IMR-90 (cell line): ENCODE data around the gene ICAM5. TPM values are rescaled to one million over a fixed set of nuclear protein-coding genes. Genes with fewer than 3 reads are reported as not detected.

Experiments used
- ATAC-seq: fragments of 200-7000 bp; cut with Tn5 transposase; 2 replicates; pipeline ENCODE4 v1.9.1; 2020; ENCODE audit warnings: low read depth, mild to moderate bottlenecking, moderate library complexity
- BruUV-seq: library from RNA; stranded (reverse); fragments of 400-500 nt; replicated peaks from 2 replicates; lab custom pipeline; 2021; lab: Mats Ljungman, UMichigan
- CTCF ChIA-PET: fragments of 300-600 bp; formaldehyde crosslinking; extraction: SDS; loops from one replicate; lab custom pipeline; 2021; ENCODE audit warnings: antibody characterized with exemption; lab: Yijun Ruan, JAX
- POLR2A ChIA-PET: fragments of 300-600 bp; sonication (Branson Sonifier 250); formaldehyde crosslinking; loops from one replicate; lab custom pipeline; 2022; ENCODE audit warnings: antibody characterized with exemption; ENCODE audit not compliant: unreplicated experiment; lab: Charles Lee
- DNase-seq: peaks from one replicate; pipeline ENCODE4 v3.0.0; 2013
- H2AFZ ChIP-seq: replicated peaks from 2 replicates; pipeline ENCODE3; 2013; ENCODE audit warnings: low read length, mild to moderate bottlenecking; ENCODE audit not compliant: poor library complexity
- H2AK5ac ChIP-seq: 2 replicates; pipeline ENCODE4 v1.6.1; 2013; ENCODE audit warnings: low read depth, low read length, inconsistent platforms
- H2AK9ac ChIP-seq: replicated peaks from 2 replicates; pipeline ENCODE3; 2013; ENCODE audit warnings: mild to moderate bottlenecking, low read depth, low read length, moderate library complexity; ENCODE audit not compliant: poor library complexity
- H2BK120ac ChIP-seq: 2 replicates; pipeline ENCODE4 v1.6.1; 2013; ENCODE audit warnings: low read depth, low read length, inconsistent platforms
- H2BK15ac ChIP-seq: 3 replicates; pipeline ENCODE4 v1.6.1; 2013; ENCODE audit warnings: low read depth, low read length, inconsistent platforms
- H2BK20ac ChIP-seq: 2 replicates; pipeline ENCODE4 v1.6.1; 2013; ENCODE audit warnings: low read depth, mild to moderate bottlenecking, inconsistent platforms, low read length, moderate library complexity
- H2BK5ac ChIP-seq: 2 replicates; pipeline ENCODE4 v1.6.1; 2013; ENCODE audit warnings: mild to moderate bottlenecking, low read depth, low read length, inconsistent platforms; ENCODE audit not compliant: poor library complexity, severe bottlenecking
- H3K14ac ChIP-seq: replicated peaks from 2 replicates; pipeline ENCODE4 v1.6.1; 2013; ENCODE audit warnings: low read depth, low read length, inconsistent platforms
- H3K18ac ChIP-seq: 2 replicates; pipeline ENCODE4 v1.6.1; 2013; ENCODE audit warnings: low read depth, low read length, control low read depth
- H3K23ac ChIP-seq: 2 replicates; pipeline ENCODE4 v1.6.1; 2013; ENCODE audit warnings: low read depth, low read length, inconsistent platforms
- H3K27ac ChIP-seq: 2 replicates; pipeline ENCODE4 v1.5.1; 2013; ENCODE audit warnings: mild to moderate bottlenecking, control low read depth, low read length; ENCODE audit not compliant: insufficient read depth
- H3K27me3 ChIP-seq: 2 replicates; pipeline ENCODE4 v1.6.1; 2013; ENCODE audit warnings: low read length; ENCODE audit not compliant: control insufficient read depth, insufficient read depth
- H3K36me3 ChIP-seq: 2 replicates; pipeline ENCODE4 v1.6.1; 2013; ENCODE audit warnings: low read length, mixed read lengths; ENCODE audit not compliant: control insufficient read depth, insufficient read depth
- H3K4ac ChIP-seq: 2 replicates; pipeline ENCODE4 v1.6.1; 2013; ENCODE audit warnings: low read depth, low read length, inconsistent platforms
- H3K4me1 ChIP-seq: 2 replicates; pipeline ENCODE4 v1.6.1; 2013; ENCODE audit warnings: low read length, mixed read lengths; ENCODE audit not compliant: control insufficient read depth, insufficient read depth
- H3K4me2 ChIP-seq: 2 replicates; pipeline ENCODE4 v1.6.1; 2013; ENCODE audit warnings: low read depth, mild to moderate bottlenecking, control low read depth, low read length, moderate library complexity
- H3K4me3 ChIP-seq: 2 replicates; pipeline ENCODE4 v1.5.1; 2013; ENCODE audit warnings: low read depth, mild to moderate bottlenecking, control low read depth, low read length, moderate library complexity; ENCODE audit not compliant: insufficient read depth
- H3K56ac ChIP-seq: 2 replicates; pipeline ENCODE4 v1.6.1; 2013; ENCODE audit warnings: low read length, inconsistent platforms; ENCODE audit not compliant: insufficient read depth; ENCODE audit errors: extremely low read depth
- H3K79me1 ChIP-seq, 2 experiments: 2 replicates each; pipeline ENCODE4 v1.6.1; 2013; ENCODE audit warnings: low read length in 2 of 2, inconsistent platforms in 1 of 2, low read depth in 1 of 2
- H3K9ac ChIP-seq: 2 replicates; pipeline ENCODE4 v1.6.1; 2013; ENCODE audit warnings: low read depth, low read length, control low read depth
- H3K9me1 ChIP-seq: 2 replicates; pipeline ENCODE4 v1.6.1; 2013; ENCODE audit warnings: low read length, inconsistent platforms; ENCODE audit not compliant: insufficient read depth
- H3K9me3 ChIP-seq: 2 replicates; pipeline ENCODE4 v1.6.1; 2013; ENCODE audit warnings: low read length; ENCODE audit not compliant: control insufficient read depth, insufficient read depth
- H4K20me1 ChIP-seq: 2 replicates; pipeline ENCODE4 v1.6.1; 2013; ENCODE audit warnings: low read length, inconsistent platforms; ENCODE audit not compliant: insufficient read depth
- H4K5ac ChIP-seq: 2 replicates; pipeline ENCODE4 v1.6.1; 2013; ENCODE audit warnings: mild to moderate bottlenecking, low read depth, low read length, control low read depth
- H4K8ac ChIP-seq, 2 experiments: 2 replicates each; pipeline ENCODE4 v1.6.1; 2013; ENCODE audit warnings: low read depth in 2 of 2, low read length in 2 of 2, control low read depth in 1 of 2, inconsistent platforms in 1 of 2
- H4K91ac ChIP-seq: 2 replicates; pipeline ENCODE4 v1.6.1; 2013; ENCODE audit warnings: low read depth, low read length, inconsistent platforms; ENCODE audit not compliant: insufficient read depth
- BHLHE40 ChIP-seq: fragments of 150-350 bp; IDR thresholded peaks from 2 replicates; pipeline ENCODE4 v1.6.1; 2016; ENCODE audit warnings: mild to moderate bottlenecking, low read depth, low read length
- CTCF ChIP-seq: conservative IDR thresholded peaks from 2 replicates; pipeline ENCODE4 v1.5.1; 2012; ENCODE audit warnings: mild to moderate bottlenecking, low read depth, low read length, improper control_type of control experiment
- WGBS, 2 experiments: methylation state at CpG; one replicate each; pipeline versions ENCODE4 v1.1.5 to v1.1.7; 2013; ENCODE audit warnings: missing lambda C conversion rate in 2 of 2; ENCODE audit not compliant: insufficient read length in 1 of 2; ENCODE audit errors: extremely low coverage in 2 of 2; 5-methylcytosine and 5-hydroxymethylcytosine counted together
- dilution Hi-C: fragments of 300-500 bp; cut with HindIII; formaldehyde crosslinking; loops from one replicate; pipeline ENCODE4 v1.14.3; 2018; ENCODE audit warnings: low sequenced_read_pairs; ENCODE audit not compliant: unreplicated experiment
- in situ Hi-C: fragments of 300-500 bp; cut with MboI; formaldehyde crosslinking; loops from 3 replicates; pipeline ENCODE4 v1.14.3; 2019; ENCODE audit warnings: low sequenced_read_pairs, inconsistent platforms, mixed read lengths
- intact Hi-C: fragments of 100-400 bp; cut with micrococcal nuclease; formaldehyde crosslinking; loops from 2 replicates; pipeline ENCODE4 v1.10.0; 2022
- polyA plus RNA-seq, 3 experiments: library from polyadenylated mRNA; depleted of rRNA; stranded (reverse); fragments of >200 nt; gene quantifications; 2 replicates each; pipeline ENCODE4 v1.2.3, GENCODE V29; 2012; ENCODE audit warnings: low replicate concordance in 1 of 3
- total RNA-seq: library from RNA; depleted of rRNA; stranded (reverse); fragments of >200 nt; gene quantifications from 2 replicates; pipeline ENCODE4 v1.2.3, GENCODE V29; 2012

Gene ICAM5
- total and polyA plus RNA-seq, 2 of the 4 experiments (the other 2 are of a cell fraction): 3.0 to 23.9 TPM

DNA sequence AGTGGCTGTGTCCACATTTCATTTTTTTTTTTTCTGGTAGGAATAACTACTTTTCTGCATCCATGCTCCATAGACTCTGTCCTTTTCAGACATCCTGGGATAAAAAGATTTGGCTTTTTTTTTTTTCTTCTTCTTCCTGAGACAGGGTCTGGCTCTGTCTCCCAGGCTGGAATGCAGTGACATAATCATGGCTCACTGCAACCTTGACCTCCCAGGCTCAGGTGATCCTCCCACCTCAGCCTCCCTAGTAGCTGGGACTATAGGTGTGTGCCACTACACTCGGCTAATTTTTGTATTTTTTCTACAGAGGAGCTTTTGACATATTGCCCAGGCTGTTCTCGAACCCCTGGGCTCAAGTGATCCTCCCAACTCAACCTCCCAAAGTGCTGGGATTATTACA lies 53.7 kb downstream of the ICAM5 start:
- no TSS peak for BruUV-seq

More for the DNA sequence above, 53.7 kb downstream of the ICAM5 start:
- no peak overlapping the region for H3K9ac ChIP-seq
- no peak overlapping the region for H3K18ac ChIP-seq
- H3K36me3 ChIP-seq: no peaks in the 10 kb centered on the region
- TF ChIP-seq CTCF (no peak), BHLHE40 (no peak)
- H3K56ac ChIP-seq: no peak overlapping the region
- no peak overlapping the region for H3K14ac ChIP-seq
- no CpG with 5 or more reads among the region's 2 CpGs for WGBS, 2 experiments
- ChIA-PET POLR2A (no interaction called here), CTCF (no interaction called here)
- peaks cover 2% of the 10 kb centered on the region; the same call in 1 of the 2 replicates for H3K4me1 ChIP-seq
- no peaks in the 10 kb centered on the region for H4K20me1 ChIP-seq
- in situ Hi-C loops (no loop called here), dilution Hi-C loops (no loop called here), intact Hi-C loops (no loop called here)
- no peak overlapping the region for H2AFZ ChIP-seq
- H4K8ac ChIP-seq: no peak overlapping the region
- H2BK15ac ChIP-seq: no peak overlapping the region
- H3K23ac ChIP-seq: no peak overlapping the region
- H4K91ac ChIP-seq: no peak overlapping the region
- H2BK20ac ChIP-seq: no peak overlapping the region
- H3K9me1 ChIP-seq: no peaks in the 10 kb centered on the region
- H4K5ac ChIP-seq: no peak overlapping the region
- H3K79me1 ChIP-seq: no peaks in the 10 kb centered on the region
- no peak overlapping the region for H3K27ac ChIP-seq
- no peak overlapping the region for H2BK120ac ChIP-seq
- no peaks in the 10 kb centered on the region for H3K9me3 ChIP-seq
- ATAC-seq (no peak), DNase-seq (no peak)
- no peak overlapping the region for H3K4me3 ChIP-seq
- no peak overlapping the region for H2AK9ac ChIP-seq
- no peak overlapping the region for H3K4ac ChIP-seq
- H3K27me3 ChIP-seq: no peaks in the 10 kb centered on the region
- H3K4me2 ChIP-seq: no peak overlapping the region
- no peak overlapping the region for H2AK5ac ChIP-seq
- no peak overlapping the region for H2BK5ac ChIP-seq
